ACC112 (cell line): Measurements from ENCODE around the gene SERPINA1.

Experiments
- H2AFZ ChIP-seq: fragments of 200-600 bp; sonication (generic); one replicate; pipeline ENCODE4 v1.6.0; 2017; ENCODE audit warnings: antibody characterized with exemption, low read length; ENCODE audit not compliant: unreplicated experiment
- H3K27ac ChIP-seq: fragments of 200-600 bp; sonication (generic); 2 replicates; pipeline ENCODE4 v1.5.1; 2014; ENCODE audit warnings: low read depth, mild to moderate bottlenecking, antibody characterized with exemption, low read length, moderate library complexity
- H3K27me3 ChIP-seq: fragments of 200-600 bp; sonication (generic); 2 replicates; pipeline ENCODE4 v1.6.1; 2014; ENCODE audit warnings: mild to moderate bottlenecking, antibody characterized with exemption, low read length, moderate library complexity, mixed read lengths; ENCODE audit not compliant: insufficient read depth
- H3K36me3 ChIP-seq: fragments of 200-600 bp; sonication (generic); 2 replicates; pipeline ENCODE4 v1.6.1; 2016; ENCODE audit warnings: mild to moderate bottlenecking, antibody characterized with exemption, low read length, moderate library complexity, mixed read lengths; ENCODE audit not compliant: insufficient read depth
- H3K4me1 ChIP-seq: fragments of 200-600 bp; sonication (generic); one replicate; pipeline ENCODE4 v1.6.1; 2016; ENCODE audit warnings: low read length, mixed read lengths; ENCODE audit not compliant: insufficient read depth, unreplicated experiment, control insufficient read depth
- H3K4me3 ChIP-seq: fragments of 200-600 bp; sonication (generic); 2 replicates; pipeline ENCODE4 v1.5.1; 2014; ENCODE audit warnings: mild to moderate bottlenecking, low read depth, low read length
- H3K79me2 ChIP-seq: fragments of 200-600 bp; sonication (generic); one replicate; pipeline ENCODE4 v1.6.0; 2016; ENCODE audit warnings: low read length; ENCODE audit not compliant: control insufficient read depth, unreplicated experiment, insufficient read depth

Gene SERPINA1

GRCh38 chr14:94398182-94398479 is 9.7 kb upstream of the SERPINA1 start:
- Histone ChIP-seq H3K27me3 (no peaks in the 10 kb centered on the region), H3K27ac (no peak overlapping the region), H3K79me2 (no peaks in the 10 kb centered on the region), H2AFZ (no peak overlapping the region), H3K4me1 (peaks cover 25% of the 10 kb centered on the region), H3K36me3 (no peaks in the 10 kb centered on the region), H3K4me3 (no peak overlapping the region)

DNA sequence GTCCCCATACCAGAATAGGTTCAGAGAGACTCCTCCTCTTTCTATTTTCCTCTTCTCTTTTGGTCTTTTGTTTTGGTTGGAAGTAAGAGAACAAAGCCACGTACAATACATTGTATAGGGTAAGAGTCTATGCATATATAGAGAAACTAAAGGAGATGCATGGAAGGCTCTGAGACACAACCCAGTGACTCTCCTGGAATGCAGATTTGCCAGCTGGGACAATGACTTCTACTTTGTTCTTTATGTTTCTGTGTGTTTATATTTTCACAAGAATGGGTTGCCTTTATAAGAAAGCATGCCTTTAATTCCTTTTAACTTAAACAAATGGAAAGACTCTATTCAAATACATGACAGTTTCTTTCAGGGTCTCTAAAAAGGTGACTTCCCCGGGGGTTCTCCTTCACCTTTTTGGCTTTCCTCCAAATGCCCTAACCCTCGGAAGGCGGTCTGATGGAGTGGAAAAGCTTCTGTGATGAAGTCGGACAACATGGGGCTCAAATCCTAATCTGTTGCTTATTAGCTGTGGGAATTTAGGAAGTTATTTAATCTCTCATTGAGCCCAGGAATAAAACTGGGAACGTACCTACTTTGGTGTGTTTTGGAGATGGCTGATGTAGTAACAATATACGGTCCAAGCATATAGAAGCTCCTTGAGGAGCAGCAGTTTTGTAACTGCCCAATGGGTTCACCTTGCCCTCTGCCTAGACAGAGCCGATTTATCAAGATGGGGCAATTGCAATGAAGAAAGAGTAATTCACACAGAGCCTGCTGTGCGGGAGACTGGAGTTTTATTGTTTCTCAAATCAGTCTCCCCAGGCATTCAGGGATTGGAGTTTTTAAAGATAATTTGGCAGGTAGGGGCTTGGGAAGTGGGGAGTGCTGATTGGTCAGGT is 9.1 kb upstream of the SERPINA1 start:
- Histone ChIP-seq H3K79me2 (no peaks in the 10 kb centered on the region), H3K27ac (no peak overlapping the region), H3K27me3 (no peaks in the 10 kb centered on the region), H3K36me3 (no peaks in the 10 kb centered on the region), H2AFZ (no peak overlapping the region), H3K4me3 (no peak overlapping the region), H3K4me1 (peaks cover 31% of the 10 kb centered on the region)

DNA sequence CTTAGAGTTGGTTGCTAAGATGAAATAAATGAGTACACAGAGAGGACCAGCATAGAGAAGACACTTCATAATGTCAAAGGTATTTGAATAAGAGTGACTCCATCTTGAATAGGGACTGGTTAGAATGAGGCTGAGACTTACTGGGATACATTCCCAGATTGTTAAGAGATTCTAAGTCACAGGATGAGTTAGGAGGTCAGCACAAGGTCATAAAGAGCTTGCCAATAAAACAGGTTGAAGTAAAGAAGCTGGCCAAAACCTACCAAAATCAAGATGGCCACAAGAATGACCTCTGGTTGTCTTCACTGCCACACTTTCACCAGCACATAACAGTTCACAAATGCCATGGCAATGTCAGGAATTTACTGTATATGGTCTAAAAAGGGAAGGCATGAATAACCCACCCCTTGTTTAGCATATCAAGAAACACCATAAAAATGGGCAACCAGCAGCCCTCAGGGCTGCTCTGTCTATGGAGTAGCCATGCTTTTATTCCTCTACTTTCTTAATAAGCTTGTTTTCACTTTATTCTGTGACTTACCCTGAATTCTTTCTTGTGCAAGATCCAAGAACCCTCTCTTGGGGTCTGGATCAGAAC is 8.3 kb upstream of the SERPINA1 start:
- Histone ChIP-seq H3K79me2 (no peaks in the 10 kb centered on the region), H2AFZ (no peak overlapping the region), H3K36me3 (no peaks in the 10 kb centered on the region), H3K27me3 (no peaks in the 10 kb centered on the region), H3K4me3 (no peak overlapping the region), H3K4me1 (peaks cover 39% of the 10 kb centered on the region), H3K27ac (no peak overlapping the region)

DNA sequence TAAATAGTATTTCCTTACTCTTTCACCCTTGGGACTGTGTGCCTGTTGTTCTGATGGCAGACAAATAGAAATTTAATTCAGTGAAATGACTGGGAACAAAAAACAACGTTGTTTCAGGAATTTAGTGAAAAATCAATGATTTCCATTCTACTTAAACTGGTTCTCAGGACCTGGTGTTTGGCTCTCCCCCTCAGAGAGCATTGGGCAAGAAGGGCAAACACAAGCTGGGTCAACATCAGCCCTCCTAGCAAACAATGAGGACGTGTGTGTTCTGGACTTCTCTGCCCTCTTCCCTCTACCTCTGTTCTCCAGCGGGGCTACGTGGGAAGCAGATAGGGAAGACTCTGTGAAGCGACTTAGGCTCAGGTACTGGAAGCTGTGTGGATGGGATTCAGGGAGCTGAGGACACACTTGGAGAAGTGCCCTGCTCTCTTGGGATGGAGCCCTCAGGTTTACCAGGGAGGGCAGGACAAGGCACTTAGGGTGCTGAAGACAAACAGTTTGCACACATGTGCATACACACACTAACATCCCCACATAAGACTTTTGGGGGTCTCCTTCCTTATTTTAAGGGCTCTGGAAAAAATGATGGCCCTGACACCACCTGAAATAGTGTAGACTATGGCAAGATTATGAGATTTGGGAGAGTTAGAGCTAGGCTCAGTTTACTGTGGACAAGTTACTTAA is 7.6 kb upstream of the SERPINA1 start:
- H3K36me3 ChIP-seq, result no peaks in the 10 kb centered on the region
- no peak overlapping the region for H2AFZ ChIP-seq
- H3K4me1 ChIP-seq, result peaks cover 45% of the 10 kb centered on the region
- H3K27ac ChIP-seq, result no peak overlapping the region
- H3K27me3 ChIP-seq, result no peaks in the 10 kb centered on the region
- H3K4me3 ChIP-seq, result no peak overlapping the region
- no peaks in the 10 kb centered on the region for H3K79me2 ChIP-seq

DNA sequence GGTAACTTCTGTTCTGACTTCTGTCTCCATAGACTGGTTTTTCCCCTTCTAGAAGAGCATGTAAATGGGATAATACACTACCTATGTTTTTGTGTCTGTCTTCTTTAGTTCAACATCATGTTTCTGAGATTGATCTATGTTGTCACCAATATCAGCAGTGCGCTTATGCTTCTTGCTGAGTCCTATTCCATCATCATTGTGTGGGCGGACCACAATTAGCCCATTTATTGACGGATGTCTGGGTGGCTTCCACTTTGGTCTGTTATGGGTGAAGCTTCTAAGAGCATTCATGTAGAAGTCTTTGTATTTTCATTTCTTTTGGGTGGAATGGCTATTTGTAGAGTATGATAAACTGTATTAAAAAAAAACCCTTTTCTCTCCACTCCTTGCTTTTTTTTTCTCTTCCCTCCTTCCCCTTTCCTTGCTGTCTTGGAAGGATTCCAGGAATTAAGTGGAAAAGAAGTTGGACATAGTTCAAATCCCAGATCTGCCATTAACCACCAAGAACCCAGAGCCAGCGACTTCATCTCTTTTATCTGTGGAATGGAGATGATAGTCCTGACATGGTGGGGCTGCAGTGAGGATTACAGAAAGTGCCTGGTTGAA is 7.0 kb upstream of the SERPINA1 start:
- Histone ChIP-seq H3K27ac (peak overlapping the region; percentile 27; the same call in 1 of the 2 replicates), H3K79me2 (no peaks in the 10 kb centered on the region)

DNA sequence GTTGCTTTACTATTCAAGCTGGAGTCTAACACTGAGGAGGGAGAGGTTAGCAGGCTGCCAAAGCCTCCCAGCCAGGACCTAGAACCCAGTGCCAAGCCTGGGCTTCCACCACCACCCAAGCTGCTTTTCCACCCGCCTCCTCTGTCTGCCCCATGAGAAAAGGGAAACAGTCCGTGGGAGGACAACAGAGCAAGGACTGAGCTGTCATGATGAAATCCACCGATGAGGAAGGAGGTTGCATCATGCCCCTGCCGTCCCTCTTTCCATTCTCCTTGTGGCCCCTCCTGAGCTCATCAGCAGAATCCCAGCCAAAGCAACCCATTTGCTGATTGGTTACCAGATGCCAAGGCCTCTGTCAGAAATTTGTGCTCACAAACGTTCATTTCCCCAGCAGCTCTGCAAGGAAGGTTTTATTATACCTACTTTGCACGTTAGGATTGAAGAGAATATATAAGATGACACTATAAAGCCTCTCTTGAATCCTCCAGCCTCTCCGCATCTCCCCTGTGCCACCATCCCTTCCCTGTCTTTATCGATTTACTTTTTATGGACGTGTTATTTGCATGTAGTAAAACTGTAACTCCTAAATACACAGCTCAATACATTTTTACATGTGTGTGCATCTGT is 6.3 kb upstream of the SERPINA1 start:
- Histone ChIP-seq H3K79me2 (no peaks in the 10 kb centered on the region), H3K4me3 (no peak overlapping the region), H3K36me3 (no peaks in the 10 kb centered on the region), H2AFZ (no peak overlapping the region), H3K4me1 (peaks cover 53% of the 10 kb centered on the region), H3K27ac (peak overlapping the region; percentile 40), H3K27me3 (no peaks in the 10 kb centered on the region)

More for the DNA sequence above, 7.0 kb upstream of the SERPINA1 start:
- Histone ChIP-seq H3K27me3 (no peaks in the 10 kb centered on the region), H3K4me1 (peaks cover 49% of the 10 kb centered on the region), H3K36me3 (no peaks in the 10 kb centered on the region), H3K4me3 (no peak overlapping the region), H2AFZ (no peak overlapping the region)

- no peaks in the 10 kb centered on the region for H3K36me3 ChIP-seq
- H3K4me3 ChIP-seq, result no peak overlapping the region
- peaks cover 54% of the 10 kb centered on the region for H3K4me1 ChIP-seq
- H3K27me3 ChIP-seq, result no peaks in the 10 kb centered on the region
- H2AFZ ChIP-seq, result no peak overlapping the region
- peak overlapping the region; percentile 40 for H3K27ac ChIP-seq
- no peaks in the 10 kb centered on the region for H3K79me2 ChIP-seq
Observed at GRCh38 chr14:94394025-94394493, 5.7 kb upstream of the SERPINA1 start.

DNA sequence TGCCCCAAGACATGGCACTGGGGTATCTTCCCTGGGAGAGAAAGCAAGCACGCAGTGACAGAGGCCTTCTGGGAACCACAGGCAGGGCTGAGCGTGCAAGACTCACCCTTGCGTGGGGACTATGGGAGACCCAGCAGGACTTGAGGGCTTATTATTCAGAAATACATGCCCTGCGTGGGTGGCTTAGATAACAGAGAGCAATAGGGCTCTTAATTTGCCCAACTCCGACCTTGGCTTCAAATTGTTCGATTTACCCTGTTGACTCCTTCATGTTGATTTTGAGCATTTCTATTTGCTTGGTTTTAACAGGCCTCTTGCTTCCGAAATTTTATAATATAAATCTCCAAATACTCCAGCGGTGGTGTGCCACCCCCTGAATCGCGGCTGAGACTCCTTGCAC is 5.1 kb upstream of the SERPINA1 start:
- H3K79me2 ChIP-seq, result no peaks in the 10 kb centered on the region
- no peak overlapping the region for H3K27ac ChIP-seq
- H3K36me3 ChIP-seq, result no peaks in the 10 kb centered on the region
- H2AFZ ChIP-seq, result no peak overlapping the region
- no peak overlapping the region for H3K4me3 ChIP-seq
- H3K4me1 ChIP-seq, result peaks cover 56% of the 10 kb centered on the region
- H3K27me3 ChIP-seq, result no peaks in the 10 kb centered on the region

DNA sequence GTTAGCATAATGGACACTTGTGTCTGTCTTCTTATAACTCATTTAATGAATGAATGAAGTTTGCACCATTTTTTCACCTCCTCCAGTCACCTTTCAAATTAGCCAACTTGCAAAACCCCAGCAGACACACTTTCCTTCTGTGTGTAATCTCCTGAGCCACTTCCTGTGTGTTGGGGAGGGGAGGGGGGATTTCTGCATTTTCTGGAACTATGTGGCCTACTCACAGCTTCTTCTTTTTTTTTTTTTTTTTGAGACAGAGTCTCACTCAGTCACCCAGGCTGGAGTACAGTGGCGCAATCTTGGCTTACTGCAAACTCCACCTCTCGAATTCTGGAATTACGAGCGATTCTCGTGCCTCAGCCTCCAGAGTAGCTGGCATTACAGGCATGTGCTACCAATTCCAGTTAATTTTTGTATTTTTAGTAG is 4.1 kb upstream of the SERPINA1 start:
- H3K27ac ChIP-seq, result peak overlapping the region; percentile 56; the same call in 1 of the 2 replicates
- no peaks in the 10 kb centered on the region for H3K79me2 ChIP-seq

GRCh38 chr14:94391281-94391975 is 3.0 kb upstream of the SERPINA1 start:
- Histone ChIP-seq H2AFZ (no peak overlapping the region), H3K27ac (no peak overlapping the region), H3K27me3 (no peaks in the 10 kb centered on the region), H3K79me2 (no peaks in the 10 kb centered on the region), H3K4me3 (no peak overlapping the region), H3K4me1 (peaks cover 60% of the 10 kb centered on the region), H3K36me3 (no peaks in the 10 kb centered on the region)

More for the DNA sequence above, 4.1 kb upstream of the SERPINA1 start:
- H2AFZ ChIP-seq, result no peak overlapping the region
- H3K4me3 ChIP-seq, result no peak overlapping the region
- H3K4me1 ChIP-seq, result peaks cover 57% of the 10 kb centered on the region
- no peaks in the 10 kb centered on the region for H3K27me3 ChIP-seq
- H3K36me3 ChIP-seq, result no peaks in the 10 kb centered on the region
